Right ventricle myocardium superior (tissue), 1 donor: ENCODE data around the gene ANKRD13D. TPM values are rescaled to one million over a fixed set of nuclear protein-coding genes. Genes with fewer than 3 reads are reported as not detected.

Experiments
- ATAC-seq: fragments of 200-7000 bp; cut with Tn5 transposase; one replicate; pipeline ENCODE4 v1.9.1; 2020; ENCODE audit warnings: mild to moderate bottlenecking; ENCODE audit not compliant: poor library complexity
- DNase-seq: peaks from one replicate; pipeline ENCODE4 v3.0.0-alpha.2; 2020
- intact Hi-C: fragments of 100-400 bp; cut with DNase I; formaldehyde crosslinking; loops from one replicate; pipeline ENCODE4 v1.11.2; 2022
- total RNA-seq: library from RNA; stranded (reverse); fragmentation: NEBNext Ultra II Directional; extraction: Animal tissue kit (Norgen Biotek cat#: 25700); gene quantifications from one replicate; pipeline ENCODE4 v1.2.1, GENCODE V29; 2021
- donor health status: DM: no; HTN: yes; CAD: no; lungs with severe emphysema.

ANKRD13D gene
- total RNA-seq, 1 donor from 2014 or later: 11.6 TPM

DNA sequence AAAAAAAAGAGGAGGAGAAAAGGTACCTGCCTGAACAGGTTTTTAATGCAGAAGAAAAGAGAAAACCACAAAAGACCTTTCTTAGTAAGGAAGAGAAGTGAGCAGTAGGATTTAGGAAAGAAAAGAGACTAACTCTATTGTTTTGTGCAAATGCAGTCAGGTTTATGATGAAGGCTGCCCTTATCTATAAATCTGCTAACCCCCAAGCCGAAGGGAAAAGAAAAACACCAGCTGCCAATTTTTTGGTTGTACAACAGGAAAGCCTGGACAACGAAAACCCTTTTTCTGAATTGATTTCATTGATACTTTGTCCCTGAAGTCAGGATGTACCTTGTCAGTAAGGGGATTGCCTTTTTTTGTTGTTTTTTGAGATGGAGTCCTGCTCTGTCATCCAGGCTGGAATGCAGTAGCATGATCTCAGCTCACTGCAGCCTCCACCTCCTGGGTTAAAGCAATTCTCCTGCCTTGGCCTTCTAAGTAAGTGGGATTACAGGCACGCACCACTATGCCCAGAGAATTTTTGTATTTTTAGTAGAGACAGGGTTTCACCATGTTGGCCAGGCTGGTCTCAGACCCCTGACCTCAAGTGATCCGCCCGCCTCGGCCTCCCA is 43.1 kb downstream of the ANKRD13D start:
- ATAC-seq: no peak
- intact Hi-C loops: no loop called here
- no peak for DNase-seq

DNA sequence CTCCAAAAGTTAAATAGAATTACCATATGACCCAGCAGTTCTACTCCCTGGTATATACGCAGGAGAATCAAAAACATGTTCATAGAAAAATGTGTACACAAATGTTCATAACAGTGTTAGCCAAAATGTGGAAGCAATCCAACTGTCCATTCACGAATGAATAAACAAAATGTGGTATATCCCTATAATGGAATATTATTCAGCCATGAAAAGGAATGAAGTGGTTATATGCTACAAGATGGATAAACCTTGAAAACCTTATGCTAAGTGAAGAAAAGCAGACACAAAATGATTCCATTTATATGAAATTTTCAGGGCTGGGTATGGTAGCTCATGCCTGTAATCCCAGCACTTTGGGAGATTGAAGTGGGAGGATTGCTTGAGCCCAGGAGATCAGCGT is 48.2 kb downstream of the ANKRD13D start:
- no peak for DNase-seq
- intact Hi-C loops: no loop called here
- ATAC-seq: no peak

DNA sequence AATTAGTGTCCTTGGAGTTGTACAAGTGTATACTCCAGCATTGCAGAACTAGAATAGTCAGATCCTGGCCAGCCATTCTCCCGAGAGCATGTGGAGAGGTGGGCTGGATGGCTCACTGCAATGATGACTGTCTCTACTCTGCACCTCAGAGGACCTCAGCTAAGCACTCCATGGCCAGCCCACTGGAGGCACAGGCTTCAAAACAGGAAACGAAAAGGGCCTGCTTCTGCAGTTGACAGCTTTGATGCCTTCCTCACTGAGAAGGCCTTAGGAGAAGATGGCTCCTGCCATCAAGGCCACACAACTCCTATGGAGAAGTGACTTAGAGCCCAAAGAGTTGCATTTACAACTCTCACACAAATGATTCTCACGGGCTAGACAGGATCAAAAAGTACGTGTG is 55.2 kb downstream of the ANKRD13D start:
- no peak for ATAC-seq
- DNase-seq: no peak
- intact Hi-C loops: no loop called here

DNA sequence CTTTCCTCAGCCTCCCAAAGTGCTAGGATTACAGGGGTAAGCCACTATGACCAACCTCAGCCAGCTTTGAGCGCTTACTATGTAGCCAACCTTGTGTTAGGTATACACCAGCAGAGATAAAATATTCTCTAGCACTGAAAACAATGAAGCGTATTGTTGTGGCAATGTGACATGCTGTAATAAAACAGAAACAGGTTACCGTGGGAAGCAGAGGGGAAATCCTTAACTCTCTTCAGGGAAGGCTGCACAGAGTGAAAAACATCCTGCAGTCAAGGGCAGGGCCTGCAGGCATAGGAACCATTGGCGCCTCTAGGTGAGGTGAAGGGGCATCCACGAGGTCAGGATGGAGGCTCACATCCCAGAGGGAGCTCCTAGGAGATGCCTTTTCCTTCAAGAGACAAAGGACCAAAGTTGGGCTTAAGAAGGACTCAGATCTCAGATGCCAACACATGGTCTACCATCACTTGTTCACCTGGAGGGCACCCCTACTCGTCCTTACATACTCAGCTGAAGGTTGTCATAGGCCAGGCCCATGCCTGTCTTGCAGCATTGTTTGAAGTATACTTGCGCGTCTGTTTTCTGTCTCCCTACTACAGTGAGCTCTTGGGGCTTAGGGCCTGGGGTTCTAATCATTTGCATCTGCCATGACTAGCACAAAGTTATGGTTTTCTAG is 56.3 kb downstream of the ANKRD13D start:
- ATAC-seq (no peak), DNase-seq (no peak)
- intact Hi-C loops: loop anchor here (5.0 kb wide), 1 partner anchor 37 kb away; no protein-coding TSS in a partner anchor

DNA sequence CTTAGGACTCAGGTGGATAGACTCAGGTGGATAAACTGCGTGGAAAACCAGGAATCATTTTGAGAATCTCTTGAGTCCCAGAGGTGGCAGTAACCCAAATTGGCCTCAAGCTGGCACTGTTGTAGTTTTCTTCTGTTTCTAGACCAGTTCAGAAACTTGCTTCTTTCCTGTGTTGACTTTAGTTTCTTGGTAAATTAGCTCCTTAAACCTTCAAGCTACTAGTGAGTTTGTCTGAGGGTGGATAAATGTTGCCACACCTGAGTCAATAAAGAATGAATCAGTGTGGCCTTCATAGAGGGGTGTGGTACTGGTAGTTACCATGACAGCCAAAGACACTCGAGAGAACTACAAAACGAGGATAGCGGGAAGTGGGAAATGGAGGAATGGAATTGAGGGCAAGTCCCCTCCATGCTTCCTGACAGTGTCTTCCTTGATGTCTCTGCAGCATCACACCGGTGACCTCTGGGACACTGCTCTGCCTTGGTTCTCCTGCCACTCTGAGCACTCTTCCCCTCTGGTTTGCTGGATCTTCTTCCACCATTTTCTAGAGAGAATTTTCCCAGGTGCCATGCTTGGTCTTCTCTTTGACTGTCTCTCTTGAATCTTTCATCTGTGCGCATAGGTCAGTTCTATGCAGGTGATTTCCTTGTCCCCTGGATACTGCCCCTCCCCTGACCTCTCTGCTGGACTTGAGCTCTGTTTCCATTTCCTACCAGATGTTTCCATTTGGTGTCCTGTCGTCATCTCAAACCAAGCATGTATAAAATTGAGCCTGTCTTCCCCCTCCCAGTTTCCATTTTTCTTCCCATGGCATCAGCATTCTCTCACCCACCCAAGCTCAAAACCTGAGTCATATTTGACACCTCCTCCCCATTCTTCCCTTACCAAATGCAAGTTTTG is 57.1 kb downstream of the ANKRD13D start:
- ATAC-seq (peak; percentile 7), DNase-seq (no peak)
- intact Hi-C loops: loop anchor here (5.0 kb wide), 1 partner anchor 36 kb away; no protein-coding TSS in a partner anchor

DNA sequence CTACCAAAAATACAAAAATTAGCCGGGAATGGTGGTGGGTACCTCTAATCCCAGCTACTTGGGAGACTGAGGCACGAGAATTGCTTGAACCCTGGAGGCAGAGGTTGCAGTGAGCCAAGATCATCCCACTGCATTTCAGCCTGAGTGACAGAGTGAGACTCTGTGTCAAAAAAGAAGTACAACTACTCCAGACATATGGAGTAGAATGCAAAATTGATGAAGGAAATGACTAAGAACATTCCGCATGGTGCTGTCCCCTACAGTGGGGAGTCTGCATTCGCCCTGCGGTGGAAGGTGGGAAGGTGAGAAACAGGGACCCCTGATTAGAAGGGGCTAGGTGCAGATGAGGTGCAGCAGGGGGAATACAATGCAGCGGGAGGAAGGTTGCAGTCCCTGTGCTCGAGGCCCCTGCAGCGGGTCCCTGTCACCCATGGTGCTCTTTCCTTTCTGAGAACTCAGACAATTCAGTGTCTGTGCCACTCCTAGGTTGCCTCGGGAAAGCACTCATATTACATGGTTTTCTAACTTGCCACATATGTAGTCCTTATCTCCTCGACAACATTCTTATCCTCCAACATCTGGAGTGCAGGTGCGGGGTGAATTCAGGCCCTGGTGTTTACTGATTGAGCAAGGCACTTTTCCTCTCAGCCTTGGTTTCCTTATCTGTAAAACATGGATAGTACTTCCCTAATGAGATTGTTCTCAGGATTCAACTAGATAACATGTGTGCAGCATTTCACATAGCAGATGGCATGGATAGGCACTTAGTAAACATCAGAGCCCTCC is 59.1 kb downstream of the ANKRD13D start:
- DNase-seq: no peak
- intact Hi-C loops: loop anchor here (5.0 kb wide), 1 partner anchor 34 kb away; no protein-coding TSS in a partner anchor

DNA sequence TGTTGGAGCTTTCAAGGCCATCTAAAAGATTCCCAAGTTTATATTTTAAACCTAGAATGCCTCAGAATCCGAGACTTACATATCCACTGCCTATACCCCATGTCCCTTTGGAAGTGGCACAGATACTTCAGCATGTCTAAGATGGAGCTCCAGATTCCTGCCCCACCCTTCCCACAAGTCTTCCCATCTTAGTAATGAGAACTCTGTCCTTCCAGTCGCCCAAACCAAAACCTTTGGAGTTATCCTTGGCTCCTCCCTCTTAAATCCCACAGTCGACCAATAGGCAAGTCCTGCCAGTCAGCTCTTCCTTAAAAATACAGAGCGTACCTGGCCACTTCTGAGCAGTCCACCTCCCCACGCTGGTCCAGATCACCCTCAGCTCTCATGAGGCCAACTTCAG is 59.9 kb downstream of the ANKRD13D start:
- DNase-seq: no peak
- intact Hi-C loops: loop anchor here (5.0 kb wide), 1 partner anchor 33 kb away; no protein-coding TSS in a partner anchor
- no peak for ATAC-seq

More for the DNA sequence above, 59.1 kb downstream of the ANKRD13D start:
- ATAC-seq: no peak

DNA sequence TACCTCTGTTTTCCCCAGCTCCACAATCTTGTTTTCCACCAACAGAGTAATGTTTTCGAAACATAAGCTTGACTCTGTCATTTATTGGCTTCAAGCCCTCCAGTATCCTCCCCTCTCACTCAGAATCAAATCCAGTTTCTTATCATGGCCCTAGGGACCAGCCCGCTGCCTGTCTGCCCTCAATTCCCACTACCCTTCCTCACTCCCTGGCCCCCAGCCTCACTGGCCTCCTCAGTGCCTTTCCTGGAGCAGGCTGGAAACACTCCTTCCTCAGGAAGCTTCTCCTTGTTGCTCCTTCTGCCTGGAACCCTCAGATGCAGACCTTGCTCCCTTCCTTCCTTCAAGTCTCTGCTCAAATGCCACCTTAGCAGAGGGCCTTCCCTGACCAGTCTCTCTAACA is 60.4 kb downstream of the ANKRD13D start:
- DNase-seq (no peak), ATAC-seq (no peak)
- intact Hi-C loops: loop anchor here (5.0 kb wide), 1 partner anchor 33 kb away; no protein-coding TSS in a partner anchor

DNA sequence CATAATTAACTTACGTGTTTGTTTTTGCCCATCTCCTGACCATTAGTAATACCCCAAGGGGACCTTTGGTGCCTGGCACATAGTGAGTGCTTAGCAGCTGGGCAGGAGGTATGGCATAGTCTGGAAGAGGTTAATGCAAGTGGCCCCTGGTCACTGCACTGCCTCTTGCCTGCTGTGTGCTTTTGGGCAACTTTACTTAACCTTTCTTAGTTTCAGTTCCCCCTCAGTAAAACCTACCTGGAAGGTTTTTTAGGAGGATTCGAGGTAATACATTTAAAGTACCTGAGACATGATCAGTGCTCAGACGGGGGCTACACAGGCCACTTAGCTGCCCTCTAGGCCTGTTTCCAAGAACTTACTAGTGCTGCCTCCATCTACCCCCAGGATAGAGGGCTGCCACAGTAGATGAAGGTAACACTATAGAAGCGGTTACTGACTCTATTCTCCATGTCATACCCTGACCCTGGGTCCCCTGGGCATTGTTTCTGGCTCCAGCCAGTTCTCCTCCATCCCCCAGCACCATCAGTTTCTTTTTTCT is 60.9 kb downstream of the ANKRD13D start:
- no peak for DNase-seq
- ATAC-seq: no peak
- intact Hi-C loops: loop anchor here (5.0 kb wide), 1 partner anchor 32 kb away; no protein-coding TSS in a partner anchor

DNA sequence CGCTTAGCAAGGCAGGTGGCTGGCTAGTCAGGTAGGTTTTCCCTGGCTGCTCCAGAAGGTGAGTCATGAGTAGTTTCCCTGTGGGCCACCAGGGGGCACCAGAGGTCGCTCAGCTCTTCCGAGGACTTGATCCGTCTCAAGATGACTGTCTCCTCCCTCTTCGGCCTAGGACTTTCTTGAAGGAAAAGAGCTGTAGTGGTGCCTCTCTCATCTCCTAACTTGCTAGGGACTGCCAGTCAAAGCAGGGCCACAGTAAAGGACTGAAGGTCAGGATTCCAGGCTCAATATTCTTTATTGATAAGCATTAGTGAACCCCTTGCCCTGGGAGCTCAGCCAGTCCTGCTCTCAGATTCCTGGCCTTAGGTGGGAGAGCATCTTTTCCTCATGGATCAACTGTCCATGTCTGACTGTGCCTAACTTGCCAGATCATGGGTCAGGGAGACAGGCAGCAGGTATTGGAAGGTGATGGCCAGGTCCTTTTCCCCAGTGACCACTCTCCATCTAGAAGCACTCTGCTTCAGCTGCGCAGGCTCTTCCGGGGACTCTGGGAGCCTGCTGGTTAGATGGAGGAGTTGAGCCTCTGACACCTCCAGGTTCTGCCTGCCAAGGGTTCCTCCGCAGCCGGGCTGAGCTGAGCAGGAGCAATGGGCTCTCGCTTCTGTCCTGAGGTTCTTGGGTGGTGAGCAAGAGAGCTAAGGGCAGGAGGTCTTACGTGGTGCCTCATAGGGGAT is 62.3 kb downstream of the ANKRD13D start:
- intact Hi-C loops: no loop called here
- DNase-seq: peak; percentile 68
- no peak for ATAC-seq

Other genes with a start within 250 kb of the ANKRD13D start
- 66.8 TPM for gene RHOD, start 232.5 kb upstream of the ANKRD13D start, total RNA-seq
- 40.7 TPM for gene KDM2A, start 170.0 kb upstream of the ANKRD13D start, total RNA-seq
- 53.4 TPM for gene GRK2, start 22.8 kb upstream of the ANKRD13D start, total RNA-seq
- 12.1 TPM for gene SSH3, start 14.2 kb downstream of the ANKRD13D start, total RNA-seq
- 39.9 TPM for gene POLD4, start 64.2 kb downstream of the ANKRD13D start, total RNA-seq
- 0.27 TPM for gene CLCF1, start 84.3 kb downstream of the ANKRD13D start, total RNA-seq
- 5.7 TPM for gene RAD9A, start 102.7 kb downstream of the ANKRD13D start, total RNA-seq
- 103 TPM for gene PPP1CA, start 112.6 kb downstream of the ANKRD13D start, total RNA-seq
- gene TBC1D10C, start 114.8 kb downstream of the ANKRD13D start, total RNA-seq: 1.00 TPM
- 15.0 TPM for gene CARNS1, start 126.4 kb downstream of the ANKRD13D start, total RNA-seq
- gene RPS6KB2, start 139.2 kb downstream of the ANKRD13D start, total RNA-seq: 24.6 TPM
- gene PTPRCAP, start 148.4 kb downstream of the ANKRD13D start, total RNA-seq: 1.0 TPM
- gene CORO1B, start 154.2 kb downstream of the ANKRD13D start, total RNA-seq: 27.1 TPM
- gene GPR152, start 163.4 kb downstream of the ANKRD13D start, total RNA-seq: not detected
- gene CABP4, start 166.1 kb downstream of the ANKRD13D start, total RNA-seq: 0.75 TPM
- 82.9 TPM for gene TMEM134, start 179.9 kb downstream of the ANKRD13D start, total RNA-seq
- 50.6 TPM for gene AIP, start 193.7 kb downstream of the ANKRD13D start, total RNA-seq
- 39.0 TPM for gene PITPNM1, start 216.1 kb downstream of the ANKRD13D start, total RNA-seq
- 57.8 TPM for gene CDK2AP2, start 218.9 kb downstream of the ANKRD13D start, total RNA-seq
- gene CABP2, start 234.1 kb downstream of the ANKRD13D start, total RNA-seq: not detected